ENCODE measurements around the gene GLT8D1.

GLT8D1 gene

DNA sequence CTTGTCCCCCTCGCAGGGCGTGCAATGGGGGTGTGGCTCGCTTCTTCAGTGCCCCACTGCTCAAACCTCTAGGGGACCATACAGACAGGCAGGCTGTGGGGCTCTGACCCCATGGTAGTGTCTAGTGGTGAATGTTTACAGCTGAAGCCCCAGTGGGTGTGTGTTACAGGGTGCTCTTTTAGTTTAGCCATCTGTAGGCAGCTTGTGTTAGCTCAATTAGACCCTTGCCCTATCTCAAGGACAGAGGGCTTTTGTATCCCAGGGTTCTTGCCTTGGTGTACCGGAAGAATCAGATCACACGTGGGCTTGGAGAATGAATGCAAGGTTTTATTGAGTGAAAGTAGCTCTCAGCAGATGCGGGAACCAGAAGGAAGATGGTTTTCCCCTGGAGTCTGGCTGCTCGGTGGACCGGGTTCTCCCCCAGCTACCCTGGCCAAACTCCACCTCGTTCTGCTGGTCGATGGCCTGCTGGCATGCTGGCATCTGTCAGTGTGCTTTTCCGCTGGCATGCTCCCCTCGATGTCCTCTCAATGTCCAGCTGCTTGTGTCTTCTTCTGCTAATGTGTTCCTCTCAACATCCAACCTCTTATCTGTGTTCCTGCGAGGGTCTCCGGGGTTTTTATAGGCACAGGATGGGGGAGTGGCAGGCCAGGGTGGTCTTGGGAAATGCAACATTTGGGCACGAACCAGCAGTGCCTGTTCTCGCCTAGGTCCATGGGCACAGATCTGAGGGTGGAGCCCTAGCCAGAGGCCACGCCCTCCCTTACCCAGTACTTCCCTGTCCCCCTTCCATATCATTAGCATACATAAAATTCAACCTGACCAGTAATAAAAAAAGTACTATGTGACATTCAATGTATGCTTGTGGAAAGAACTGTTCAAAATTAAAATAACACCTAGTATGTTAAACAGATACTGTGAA lies 7.0 kb upstream of the GLT8D1 start:
- DNase-seq = no peak

DNA sequence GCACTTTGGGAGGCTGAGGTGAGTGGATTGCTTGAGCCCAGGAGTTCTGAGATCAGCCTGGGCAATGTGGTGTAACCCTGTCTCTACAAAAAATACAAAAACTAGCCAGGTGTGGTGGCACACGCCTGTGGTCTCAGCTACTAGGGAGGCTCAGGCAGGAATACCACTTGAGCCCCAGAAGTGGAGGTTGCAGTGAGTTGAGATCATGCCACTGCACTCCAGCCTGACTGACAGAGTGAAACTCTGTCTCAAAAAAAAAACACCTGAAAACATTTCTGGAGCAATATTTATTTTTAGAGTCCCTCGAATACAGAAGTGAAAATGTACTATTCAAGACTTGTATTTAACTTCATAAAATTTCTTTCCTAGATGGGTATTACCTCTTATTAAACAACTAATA lies 4.9 kb upstream of the GLT8D1 start:
- DNase-seq = no peak

DNA sequence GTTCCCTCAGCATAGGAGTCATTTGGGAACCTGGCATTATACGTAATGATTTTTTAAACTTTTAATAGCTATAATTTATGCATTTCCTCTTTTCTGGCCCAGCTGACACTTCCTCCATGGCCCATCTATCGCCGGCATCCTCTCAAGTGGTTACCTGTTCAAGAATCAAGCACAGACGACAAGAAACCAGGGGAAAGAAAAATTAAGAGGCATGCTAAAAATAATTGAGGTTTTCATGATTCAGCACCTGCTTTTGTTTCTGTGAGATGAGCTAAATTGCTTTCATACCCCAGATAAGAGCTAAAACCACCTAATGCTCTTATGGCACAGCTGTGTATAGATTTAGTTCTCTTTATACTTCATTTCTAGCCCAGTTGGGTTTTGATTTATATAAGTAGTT lies 2.0 kb upstream of the GLT8D1 start:
- no peak for DNase-seq

DNA sequence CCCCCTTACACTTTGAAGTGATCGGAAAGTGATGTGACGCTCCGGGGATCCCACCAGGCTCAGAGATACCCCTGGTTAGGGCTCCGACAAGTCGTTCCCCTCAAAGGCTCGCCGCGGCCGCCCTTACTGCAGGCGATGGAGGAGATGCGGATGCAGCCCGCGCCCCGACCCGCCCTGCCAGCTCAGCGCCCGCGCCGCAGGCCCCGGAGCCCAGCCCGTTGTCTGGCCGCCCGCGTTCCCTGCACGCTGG lies 228 bp downstream of the GLT8D1 start:
- no peak for DNase-seq

DNA sequence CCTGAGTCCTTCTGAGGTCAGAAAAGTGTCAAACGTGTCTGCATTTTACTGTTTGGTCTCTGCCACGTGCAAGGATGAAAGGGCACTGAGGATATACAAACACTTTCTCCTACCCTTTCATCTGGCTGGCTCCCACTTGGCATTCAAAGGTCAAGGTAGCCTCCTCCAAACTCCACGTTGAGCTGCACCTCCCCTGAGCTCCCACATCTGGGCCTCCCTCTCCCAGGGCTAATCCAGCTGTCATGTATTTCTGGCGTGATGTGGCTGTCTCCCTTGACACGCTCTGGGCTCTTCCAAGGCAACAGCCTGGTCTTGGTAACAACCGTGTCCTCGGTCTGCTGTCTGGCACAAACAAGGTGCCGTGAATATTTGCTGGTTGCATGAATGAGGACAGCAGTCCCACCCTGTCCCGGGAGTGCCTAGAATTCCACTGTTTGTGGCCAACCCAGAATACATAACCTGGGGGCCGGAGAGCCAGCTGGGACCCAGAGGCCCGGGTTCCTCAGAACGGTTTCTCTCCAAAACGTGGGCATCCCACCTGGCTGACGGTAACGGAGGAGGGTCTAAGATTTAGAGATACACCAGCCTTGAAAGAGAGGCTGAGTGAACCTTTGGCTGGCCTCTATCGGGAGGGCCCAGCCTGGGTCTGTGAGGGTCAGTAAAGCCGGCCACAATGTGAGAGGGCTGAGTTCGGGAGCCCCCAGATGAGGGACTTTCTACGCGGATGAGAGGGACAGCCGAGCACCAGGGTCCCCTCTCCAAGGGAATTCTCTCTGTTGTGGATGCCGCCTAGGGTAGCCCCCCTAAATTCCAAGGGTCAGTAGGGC lies 767 bp downstream of the GLT8D1 start:
- DNase-seq = peak; percentile 29

DNA sequence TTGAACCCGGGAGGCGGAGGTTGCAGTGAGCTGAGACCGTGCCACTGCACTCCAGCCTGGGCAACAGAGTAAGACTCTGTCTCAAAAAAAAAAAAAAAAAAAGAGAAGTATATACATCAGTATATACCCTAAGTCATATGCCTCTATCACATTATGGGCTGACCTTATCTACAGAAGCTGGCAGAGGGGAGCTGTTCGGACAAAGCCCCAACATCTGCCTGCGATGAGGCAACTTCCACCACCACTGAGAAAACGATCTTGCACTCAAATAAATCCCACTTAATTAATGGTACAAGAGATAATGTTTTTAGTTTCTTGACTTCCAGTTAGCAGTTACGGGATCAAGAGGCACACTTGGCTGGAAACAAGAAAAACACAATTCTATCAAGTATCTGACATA lies 2.2 kb downstream of the GLT8D1 start:
- DNase-seq = no peak

DNA sequence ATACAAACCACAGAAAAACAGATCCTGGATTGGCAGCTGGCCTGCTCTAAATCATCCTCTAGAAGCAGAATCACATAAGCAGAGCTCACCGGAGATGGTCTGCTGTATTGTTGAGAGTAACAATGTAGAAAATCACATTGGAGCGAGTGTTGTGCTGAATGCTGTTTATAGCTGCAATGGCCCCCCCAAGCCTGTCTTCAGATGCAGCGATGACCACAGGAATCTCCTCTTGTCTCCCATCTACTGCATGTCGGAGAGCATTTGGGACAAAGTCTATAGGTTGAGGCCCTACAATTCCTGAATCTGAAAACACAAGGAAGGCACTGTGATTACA lies 8.0 kb downstream of the GLT8D1 start:
- no peak for DNase-seq

DNA sequence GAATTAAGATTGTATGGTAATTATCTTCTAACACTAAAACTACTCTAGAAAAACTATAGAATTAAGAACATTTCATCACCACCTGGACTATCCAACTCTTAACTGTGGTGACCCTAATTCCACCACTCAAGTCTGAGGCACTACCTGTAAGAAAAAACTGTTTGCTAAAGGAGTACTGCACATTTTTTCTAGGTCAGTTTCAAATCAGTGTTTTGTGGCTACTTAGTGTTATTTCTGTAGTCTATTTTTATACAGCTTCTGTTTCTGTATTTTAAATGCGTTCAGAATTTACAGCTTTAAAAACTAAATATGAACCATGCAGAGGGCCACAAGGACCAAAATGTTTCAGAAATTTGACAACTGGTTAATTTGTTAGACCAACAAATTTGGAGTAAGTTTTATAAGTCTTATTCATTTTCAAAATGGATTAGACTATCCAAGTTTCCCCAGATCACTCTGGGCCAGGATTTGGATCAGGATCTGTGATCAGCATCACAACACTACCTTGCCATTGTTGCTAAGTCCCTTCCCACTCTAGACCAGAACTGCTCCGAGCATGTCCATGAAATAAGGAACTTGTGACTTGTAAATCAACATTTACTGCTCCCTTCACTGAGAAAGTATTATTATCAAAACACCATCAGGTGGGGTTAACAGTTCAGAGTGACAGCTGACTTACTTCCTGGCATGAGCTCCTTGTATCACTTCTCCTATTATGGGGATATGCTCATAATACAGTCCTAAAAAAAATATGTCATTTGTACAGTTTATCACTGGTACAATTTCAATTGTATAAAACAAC lies 8.6 kb downstream of the GLT8D1 start:
- DNase-seq = no peak

DNA sequence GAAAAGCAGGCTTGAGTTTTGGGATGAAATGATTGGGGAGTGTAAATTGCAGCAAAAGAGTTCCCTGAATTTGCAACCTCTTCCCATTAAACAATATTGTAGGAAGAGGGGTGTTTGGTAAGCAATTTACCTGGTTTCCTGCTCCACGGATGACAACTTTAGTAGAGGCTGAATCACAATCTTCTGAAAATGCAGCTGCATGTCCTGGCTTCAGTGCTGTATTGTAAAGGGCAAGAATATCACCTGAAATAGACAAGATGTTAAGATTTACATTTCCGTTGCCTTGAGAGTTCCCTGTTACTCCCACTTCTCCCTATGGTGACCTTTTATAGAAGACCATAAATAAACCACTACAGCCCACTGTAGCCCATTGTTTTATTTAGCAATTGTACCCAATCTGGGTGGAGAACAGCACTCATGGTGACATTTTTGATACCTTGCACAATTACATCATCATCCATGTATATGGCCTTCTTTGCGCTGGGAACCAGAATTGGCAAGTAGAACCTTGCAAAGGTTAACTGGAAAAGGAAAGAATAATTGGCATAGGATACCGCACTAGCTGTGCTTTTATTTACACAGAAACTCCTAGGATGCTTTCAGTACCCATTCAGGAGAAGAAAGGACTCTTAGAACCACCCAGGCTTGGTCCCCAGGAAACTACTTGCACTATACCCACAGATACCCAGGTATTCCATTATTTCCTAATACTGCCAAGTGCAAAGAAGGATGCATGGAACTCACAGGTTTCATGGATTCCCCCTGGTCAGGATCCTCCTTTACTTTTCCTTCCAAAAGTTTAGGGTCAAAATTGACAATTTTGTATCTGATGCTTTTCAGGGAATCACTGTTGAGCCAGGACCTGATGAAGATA lies 9.6 kb downstream of the GLT8D1 start:
- no peak for DNase-seq

DNA sequence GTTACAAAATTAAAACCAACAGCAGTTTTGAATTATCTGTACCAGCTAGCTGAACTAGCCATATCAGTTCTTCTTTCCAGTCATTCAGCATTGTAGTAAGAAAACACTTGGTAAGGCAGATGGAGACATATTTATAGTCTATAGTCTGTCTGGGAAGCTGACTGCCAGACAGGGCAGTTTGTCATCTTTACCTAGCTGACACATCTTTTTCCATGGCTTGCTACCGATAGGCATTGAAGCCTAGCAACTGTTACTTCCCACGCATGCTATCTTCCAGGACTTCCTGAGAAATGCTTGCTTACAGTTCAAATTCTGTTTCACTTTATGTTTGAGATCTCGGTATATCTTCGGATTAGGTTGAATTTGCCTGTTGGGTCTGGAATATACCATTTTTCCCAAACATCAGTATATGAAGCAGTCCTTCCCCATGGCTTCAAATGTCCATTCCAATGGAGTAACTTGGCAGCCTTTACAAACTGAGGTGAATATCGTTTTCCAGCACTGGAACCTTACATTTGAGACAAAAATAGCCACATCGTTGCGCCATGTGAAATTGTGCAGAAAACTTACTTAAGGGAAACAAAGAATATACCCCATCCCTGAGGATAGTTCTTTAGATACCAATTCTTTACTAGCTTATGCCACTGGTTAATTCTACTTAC lies 10.9 kb downstream of the GLT8D1 start:
- no peak for DNase-seq

DNA sequence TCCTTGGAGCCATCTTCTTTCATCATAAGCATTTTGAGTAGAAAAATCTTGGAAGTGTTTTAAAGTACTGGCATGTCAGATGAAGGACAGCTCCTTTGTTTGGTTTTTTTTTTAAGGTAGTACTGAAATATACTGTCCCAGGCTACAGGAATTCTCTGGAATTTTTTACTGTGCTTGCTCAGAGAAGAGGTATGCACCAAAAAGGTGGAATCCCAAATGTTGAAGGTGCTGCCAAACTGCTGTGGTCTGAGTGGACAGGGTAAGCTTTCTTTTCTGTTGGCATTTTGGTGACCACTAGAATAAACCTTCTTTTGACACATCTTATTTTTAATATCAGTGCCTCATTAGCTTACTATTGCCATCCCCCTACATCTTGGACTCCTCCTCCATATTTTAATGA lies 12.5 kb downstream of the GLT8D1 start:
- DNase-seq = no peak

DNA sequence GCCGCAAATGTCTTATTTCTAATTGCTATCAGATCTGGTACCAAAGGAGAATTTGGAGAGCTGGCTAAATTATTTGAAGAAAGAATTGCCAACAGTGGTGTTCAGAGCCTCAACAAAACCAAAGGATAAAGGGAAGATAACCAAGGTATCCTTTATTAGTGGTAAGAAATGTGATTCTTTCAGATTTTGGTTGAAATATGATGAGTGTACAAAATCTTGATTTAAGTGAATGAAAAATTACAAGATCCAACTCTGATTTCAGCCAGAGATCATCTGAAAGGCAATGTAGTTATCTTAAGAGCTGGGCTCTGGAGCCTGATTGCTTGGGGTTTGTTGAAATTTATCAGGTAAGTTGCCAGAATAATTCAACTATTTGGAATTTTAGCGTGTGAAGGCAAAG lies 15.0 kb downstream of the GLT8D1 start:
- DNase-seq = no peak

DNA sequence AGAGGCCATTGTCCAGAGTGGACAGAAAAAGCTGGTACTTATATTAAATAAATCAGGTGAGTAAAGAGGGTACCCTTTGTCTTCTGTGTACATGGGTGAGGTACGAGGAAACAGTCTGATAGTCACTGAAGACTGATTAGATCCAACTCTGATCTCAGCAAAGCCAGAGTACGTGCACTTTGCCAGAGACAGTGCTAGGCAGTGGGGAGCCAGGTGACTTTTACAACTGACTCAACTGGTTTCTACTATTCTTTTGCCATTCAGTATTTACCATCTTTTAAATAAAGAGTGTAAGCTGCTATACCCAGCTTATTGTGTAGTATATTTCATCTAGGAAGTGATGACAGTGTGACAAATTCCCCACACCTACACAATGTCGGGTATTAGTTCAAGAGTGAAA lies 16.4 kb downstream of the GLT8D1 start:
- DNase-seq = no peak

DNA sequence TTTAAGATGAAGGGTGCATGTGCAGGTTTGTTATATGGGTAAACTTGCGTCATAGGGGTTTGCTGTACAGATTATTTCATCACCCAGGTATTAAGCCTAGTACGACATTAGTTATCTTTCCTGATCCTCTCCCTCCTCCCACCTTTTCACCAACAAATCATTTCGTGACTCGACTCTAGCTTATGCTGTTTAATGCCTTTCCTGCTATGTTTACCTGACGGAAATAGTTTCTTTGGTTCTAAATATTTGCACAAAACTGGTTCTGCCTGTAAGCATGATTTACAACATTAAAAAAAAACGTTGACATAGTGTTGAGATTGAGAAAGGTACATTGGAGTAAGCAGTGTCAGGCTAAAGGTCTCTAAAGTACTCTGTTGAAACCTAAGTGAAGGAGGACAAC lies 17.3 kb downstream of the GLT8D1 start:
- DNase-seq = no peak

DNA sequence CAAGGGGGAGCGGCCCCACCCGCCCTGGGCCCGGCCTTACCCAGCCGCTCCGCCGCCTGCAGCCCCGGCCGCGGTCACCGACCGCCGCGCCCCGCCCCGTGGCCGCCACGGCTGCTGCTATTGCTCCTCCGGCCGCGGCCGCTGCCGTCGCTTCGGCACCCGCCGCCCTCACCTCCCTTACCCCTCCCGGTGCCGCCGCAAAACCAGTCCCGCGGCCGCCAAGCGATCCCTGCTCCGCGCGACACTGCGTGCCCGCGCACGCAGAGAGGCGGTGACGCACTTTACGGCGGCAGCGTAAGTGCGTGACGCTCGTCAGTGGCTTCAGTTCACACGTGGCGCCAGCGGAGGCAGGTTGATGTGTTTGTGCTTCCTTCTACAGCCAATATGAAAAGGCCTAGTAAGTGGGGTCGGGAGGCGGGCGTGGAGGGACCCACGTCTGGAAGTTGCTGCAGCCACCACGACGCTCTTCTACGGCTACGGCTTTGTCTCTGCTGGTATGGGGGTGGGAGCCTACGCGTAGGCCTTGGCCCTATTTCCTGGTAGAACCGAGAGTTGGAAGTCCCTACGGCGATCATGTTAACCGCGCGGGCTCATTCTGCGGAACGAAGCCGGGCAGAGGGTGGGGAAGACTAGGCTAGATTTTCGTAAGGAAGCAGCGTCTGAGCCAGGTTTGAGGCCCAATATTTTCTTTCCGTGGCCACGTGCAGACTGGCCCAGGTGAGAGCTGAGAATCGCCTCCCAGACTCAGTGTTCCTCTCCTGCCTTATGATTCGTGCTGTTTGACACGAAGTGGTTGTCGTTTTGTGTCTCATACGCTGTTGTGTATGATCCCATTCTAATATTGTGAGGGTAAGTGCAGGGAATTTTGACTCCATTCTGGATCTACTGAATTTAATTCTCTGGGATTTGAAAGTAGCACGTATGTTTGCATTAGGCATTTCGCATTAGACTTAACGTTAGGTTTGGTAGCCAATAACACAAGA lies 19.6 kb downstream of the GLT8D1 start, which contains the start of the genes GNL3 and PBRM1:
Gene GNL3, plus strand, starts transcription at position 324 of the 983 bp plus-strand sequence. Its CDS starts 61 bp downstream, at position 385.
Gene PBRM1, minus strand, starts transcription at position 205 of the 983 bp plus-strand sequence.
- DNase-seq = peak; percentile 97

DNA sequence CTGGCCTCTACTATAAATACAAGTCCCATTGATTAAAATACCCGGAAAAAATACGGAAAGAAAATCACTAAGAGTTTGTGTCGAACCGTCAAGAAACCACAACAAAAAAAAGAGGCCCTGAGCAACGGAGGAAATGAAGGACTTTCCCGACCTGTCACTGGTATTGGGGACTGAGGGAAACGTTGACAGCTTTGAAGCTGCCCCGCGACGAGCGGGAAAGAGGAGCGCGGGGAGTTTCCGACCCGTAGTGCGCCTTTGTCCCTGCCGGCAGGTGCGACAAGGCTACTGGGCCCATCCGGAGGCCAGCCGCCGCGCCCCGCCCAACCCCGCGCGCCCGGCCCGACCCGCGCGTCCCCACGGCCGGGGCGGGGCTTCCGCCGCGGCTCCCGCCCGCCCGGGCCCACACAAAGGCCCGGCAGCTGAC lies 20.3 kb downstream of the GLT8D1 start:
- peak; percentile 74 for DNase-seq

DNA sequence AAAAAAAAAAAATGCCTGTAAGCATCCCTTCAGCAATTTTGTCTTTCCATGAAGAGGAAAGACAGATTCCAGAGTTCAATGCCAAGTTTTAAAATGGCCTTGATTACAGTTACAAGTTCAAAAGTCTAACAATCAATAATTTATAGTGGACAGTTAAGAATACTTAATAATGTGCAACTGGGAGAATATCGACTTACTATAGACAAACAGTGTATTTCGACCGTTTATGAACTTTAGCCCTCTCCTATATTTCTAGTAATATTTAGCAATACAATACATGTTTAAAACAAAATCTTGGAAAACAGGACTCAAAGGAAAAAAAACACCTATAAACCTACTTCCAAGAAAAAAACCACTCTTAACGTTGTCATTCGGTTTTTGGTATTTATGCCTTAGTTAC lies 21.4 kb downstream of the GLT8D1 start:
- no peak for DNase-seq

DNA sequence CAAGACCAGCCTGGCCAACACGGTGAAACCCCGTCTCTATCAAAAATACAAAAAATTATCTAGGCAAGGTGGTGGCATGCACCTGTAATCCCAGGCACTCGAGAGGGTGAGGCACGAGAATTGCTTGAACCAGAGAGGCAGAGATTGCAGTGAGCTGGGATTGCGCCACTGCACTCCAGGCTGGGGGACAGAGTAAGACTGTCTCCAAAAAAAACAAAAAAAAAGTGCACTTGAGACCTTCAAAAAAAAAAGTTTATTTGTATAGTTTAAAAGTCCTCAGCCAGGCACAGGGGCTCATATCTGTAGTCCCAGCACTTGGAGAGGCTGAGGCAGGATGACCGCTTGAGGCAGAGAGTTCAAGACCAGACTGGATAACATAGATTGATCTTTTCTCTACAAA lies 22.0 kb downstream of the GLT8D1 start:
- DNase-seq = no peak

DNA sequence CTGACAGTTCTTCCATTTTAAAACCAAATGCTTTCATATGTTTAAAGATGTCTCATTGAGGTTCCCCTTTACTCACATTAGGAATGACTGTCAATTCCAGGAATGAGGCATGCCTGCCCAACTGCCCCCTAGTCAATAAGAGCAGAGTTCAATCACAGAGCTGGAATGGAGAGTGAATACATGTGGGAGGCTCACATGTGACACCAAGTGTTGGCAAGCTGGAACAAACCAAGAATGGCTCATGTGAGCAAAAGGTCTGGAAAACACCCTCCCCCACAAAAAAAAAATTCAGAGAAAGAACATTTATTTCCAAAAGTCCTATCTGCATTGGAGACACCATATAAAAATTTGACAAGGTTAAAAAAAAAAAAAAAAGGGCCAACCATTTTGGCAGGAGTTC lies 23.6 kb downstream of the GLT8D1 start:
- peak; percentile 87 for DNase-seq

DNA sequence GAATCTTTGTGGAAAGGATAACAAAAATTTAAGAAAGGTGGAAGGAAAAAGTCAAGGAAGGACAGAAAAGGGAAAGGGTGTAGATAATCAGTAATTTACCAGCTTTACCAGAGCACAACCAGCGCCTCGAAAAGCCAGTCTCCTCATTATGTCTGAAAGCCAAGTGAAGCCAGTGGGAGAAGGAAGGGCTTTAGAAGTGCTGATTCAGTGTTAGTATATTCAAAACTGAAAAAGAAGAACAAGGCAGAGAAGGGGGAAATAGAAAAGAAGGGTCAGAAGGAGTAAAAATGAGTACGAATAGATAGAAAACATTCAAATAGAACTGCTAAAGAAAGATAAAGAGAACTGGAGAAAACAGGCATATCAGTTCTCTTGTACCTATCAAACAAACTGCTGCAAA lies 24.0 kb downstream of the GLT8D1 start:
- no peak for DNase-seq

DNA sequence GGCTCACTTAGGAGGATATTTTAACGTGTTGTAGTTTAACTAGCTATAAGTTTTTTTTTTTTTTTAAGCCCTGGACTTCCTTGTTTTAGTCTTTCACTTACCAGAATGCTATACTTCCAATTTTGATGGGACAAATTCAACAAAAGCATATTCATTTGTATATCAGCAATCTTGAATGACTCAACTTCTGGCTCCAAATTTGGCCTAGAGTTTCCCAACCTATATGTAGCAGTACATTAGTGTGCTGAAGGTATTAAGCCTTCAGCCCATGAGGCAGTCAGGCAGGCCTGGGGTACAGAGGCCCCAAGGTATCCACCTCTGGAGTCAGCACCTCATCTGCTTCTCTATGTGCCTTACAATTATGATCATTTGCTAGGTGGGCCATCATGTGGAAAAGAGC lies 25.8 kb downstream of the GLT8D1 start:
- no peak for DNase-seq

All from fibroblast of skin of right biceps (primary cell).